ENCODE measurements around the gene DDX52.
"Not testable (repeated sequence)": the region's sequence is repeated elsewhere in the genome, so short reads cannot be mapped to it uniquely, and the experiment has no call there.

DDX52 gene

GRCh38 chr17:37643118-37643766 is at the start of gene DDX52:
Gene DDX52, minus strand, starts transcription at chr17:37643446. Its CDS starts 26 bp downstream, at chr17:37643420.
- DNase-seq = peak; percentile 92

- DNase-seq = no peak
These were observed 48.6 kb upstream of the DDX52 start for GRCh38 chr17:37691807-37692206.

GRCh38 chr17:37689317-37689716 is 46.1 kb upstream of the DDX52 start:
- DNase-seq = no peak

GRCh38 chr17:37683454-37683984 is 40.3 kb upstream of the DDX52 start:
- no peak for DNase-seq

GRCh38 chr17:37682007-37682406 is 38.8 kb upstream of the DDX52 start:
- DNase-seq = no peak

- DNase-seq = not testable (repeated sequence)
These were observed 36.7 kb upstream of the DDX52 start for GRCh38 chr17:37679995-37680394.

GRCh38 chr17:37678036-37678435 is 34.8 kb upstream of the DDX52 start:
- no peak for DNase-seq

GRCh38 chr17:37677021-37677420 is 33.8 kb upstream of the DDX52 start:
- no peak for DNase-seq

GRCh38 chr17:37676115-37676925 is 33.1 kb upstream of the DDX52 start:
- DNase-seq = no peak

GRCh38 chr17:37674511-37674910 is 31.3 kb upstream of the DDX52 start:
- DNase-seq = no peak

GRCh38 chr17:37673386-37673785 is 30.1 kb upstream of the DDX52 start:
- peak; percentile 47 for DNase-seq

- no peak for DNase-seq
These were observed 29.4 kb upstream of the DDX52 start for GRCh38 chr17:37672548-37673078.

- peak; percentile 97 for DNase-seq
These were observed 28.7 kb upstream of the DDX52 start for GRCh38 chr17:37671824-37672547.

GRCh38 chr17:37671028-37671823 is 28.0 kb upstream of the DDX52 start:
- no peak for DNase-seq

GRCh38 chr17:37667039-37667438 is 23.8 kb upstream of the DDX52 start:
- DNase-seq = no peak

- no peak for DNase-seq
These were observed 21.0 kb upstream of the DDX52 start for GRCh38 chr17:37664214-37664613.

GRCh38 chr17:37662353-37662752 is 19.1 kb upstream of the DDX52 start:
- no peak for DNase-seq

- no peak for DNase-seq
These were observed 18.3 kb upstream of the DDX52 start for GRCh38 chr17:37661400-37662014.

GRCh38 chr17:37659925-37660324 is 16.7 kb upstream of the DDX52 start:
- DNase-seq = no peak

- no peak for DNase-seq
These were observed 14.0 kb upstream of the DDX52 start for GRCh38 chr17:37657202-37657601.

- DNase-seq = no peak
These were observed 8.6 kb upstream of the DDX52 start for GRCh38 chr17:37651849-37652248.
